AG10803 (cell line): Measurements from ENCODE around the gene KRT79.
"Not testable (repeated sequence)": the region's sequence is repeated elsewhere in the genome, so short reads cannot be mapped to it uniquely, and the experiment has no call there.

Experiments
- DNase-seq: peaks from one replicate; pipeline ENCODE4 v3.0.0; 2010; ENCODE audit warnings: low read depth
- H3K4me3 ChIP-seq: 2 replicates; pipeline ENCODE4 v1.5.1; 2011; ENCODE audit warnings: mild to moderate bottlenecking, low read length, control low read depth
- CTCF ChIP-seq: conservative IDR thresholded peaks from 2 replicates; pipeline ENCODE4 v1.5.1; 2011; ENCODE audit warnings: mild to moderate bottlenecking, low read length, control low read depth, inconsistent platforms

KRT79 gene

GRCh38 chr12:52856787-52857186, 22.7 kb upstream of the KRT79 start:
- DNase-seq: no peak
- H3K4me3 ChIP-seq: no peak overlapping the region
- no peak for TF ChIP-seq CTCF

GRCh38 chr12:52856077-52856476, 22.0 kb upstream of the KRT79 start:
- H3K4me3 ChIP-seq, DNase-seq: not testable (repeated sequence)

- no peak overlapping the region for H3K4me3 ChIP-seq
- TF ChIP-seq CTCF: no peak
- DNase-seq: no peak
These were observed 17.7 kb upstream of the KRT79 start for GRCh38 chr12:52851787-52852186.

- no peak for TF ChIP-seq CTCF
- no peak overlapping the region for H3K4me3 ChIP-seq
- no peak for DNase-seq
These were observed 16.6 kb upstream of the KRT79 start for GRCh38 chr12:52850681-52851080.

- TF ChIP-seq CTCF: no peak
- H3K4me3 ChIP-seq: no peak overlapping the region
- no peak for DNase-seq
These were observed 15.4 kb upstream of the KRT79 start for GRCh38 chr12:52849511-52849910.

- DNase-seq: no peak
- no peak within 1 kb of the TSS for H3K4me3 ChIP-seq
- TF ChIP-seq CTCF: no peak
These were observed 14.6 kb upstream of the KRT79 start, which contains the start of gene KRT78 for GRCh38 chr12:52848661-52849255. KRT78 (minus strand) TSS chr12:52848994; CDS start chr12:52848930, 64 bp downstream.

GRCh38 chr12:52847335-52848102, 13.4 kb upstream of the KRT79 start:
- no peak overlapping the region for H3K4me3 ChIP-seq
- DNase-seq: no peak
- TF ChIP-seq CTCF: no peak
